GM21737 (cell line): ENCODE measurements around the gene NCEH1.
"Not testable (repeated sequence)": the region's sequence is repeated elsewhere in the genome, so short reads cannot be mapped to it uniquely, and the experiment has no call there.

Source experiments
- ATAC-seq: cut with Tn5 transposase; IDR thresholded peaks from one replicate; pipeline ENCODE4 v1.9.1; 2021; ENCODE audit warnings: mild to moderate bottlenecking, moderate library complexity; ENCODE audit not compliant: unreplicated experiment

NCEH1 gene

DNA sequence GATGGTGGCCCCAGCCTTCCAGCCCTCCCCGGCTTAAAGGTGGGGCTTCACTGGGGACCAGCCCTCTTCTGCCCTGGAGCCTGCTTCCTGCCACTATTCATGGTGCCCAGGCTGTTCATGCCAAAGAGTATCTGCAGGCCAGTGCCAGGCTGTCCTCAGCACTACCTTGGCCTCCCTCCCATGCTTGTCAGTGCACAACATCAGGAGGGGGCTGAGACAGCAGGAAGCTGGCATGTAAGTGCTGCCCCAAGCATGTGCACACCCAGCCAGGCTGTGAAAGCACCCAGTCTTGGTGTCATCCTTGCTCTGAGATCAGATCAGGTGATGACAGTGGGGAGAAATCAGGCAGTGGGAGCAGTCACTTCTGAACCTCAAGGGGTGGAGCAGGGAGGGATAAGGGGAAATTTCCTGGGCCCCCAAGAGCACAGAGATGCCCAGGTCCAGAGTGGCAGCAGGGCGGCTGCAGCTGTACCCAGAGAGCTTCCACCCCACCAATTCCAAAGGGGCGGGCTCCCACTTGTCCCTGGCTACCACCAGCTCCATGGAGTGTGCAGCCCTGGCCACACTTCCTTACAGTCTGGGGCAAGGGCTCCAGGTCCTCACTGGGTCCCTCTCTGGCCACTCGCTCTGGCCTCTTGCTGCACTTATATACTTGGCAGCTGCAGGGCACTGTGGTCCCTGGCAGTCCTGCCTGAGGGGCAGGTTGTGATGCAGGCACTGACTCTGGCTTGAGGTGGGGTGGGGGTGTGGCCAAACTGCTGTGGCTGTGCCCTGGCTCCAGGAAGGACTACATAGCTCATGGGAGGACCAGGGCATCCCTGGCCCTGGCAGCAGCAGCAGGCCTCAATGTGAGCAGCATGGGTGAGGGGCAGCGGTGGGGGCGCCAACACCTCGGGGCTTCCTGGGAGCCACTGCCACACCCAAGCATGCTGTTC is 96.3 kb downstream of the NCEH1 start:
- no peak for ATAC-seq

DNA sequence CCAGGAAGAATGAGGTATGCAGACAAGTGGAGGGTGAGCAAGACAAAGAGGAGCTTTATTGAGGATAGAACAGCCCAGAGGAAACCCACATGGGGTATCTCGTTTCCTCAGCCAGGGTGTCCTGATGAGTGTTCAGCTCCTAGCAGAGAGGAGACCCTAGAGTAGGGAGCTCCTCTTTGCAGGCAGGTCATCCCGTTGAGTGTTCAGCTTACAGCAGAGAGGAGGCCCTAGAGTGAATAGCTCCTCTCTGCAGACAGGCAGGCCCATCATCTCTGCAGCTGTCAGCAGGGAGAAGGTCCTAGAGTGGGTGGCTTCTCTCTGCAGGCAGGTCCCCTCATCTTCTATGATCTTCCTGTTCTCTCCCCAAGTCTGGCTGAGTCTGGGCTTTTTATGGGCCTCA is 97.0 kb downstream of the NCEH1 start:
- ATAC-seq: no peak

DNA sequence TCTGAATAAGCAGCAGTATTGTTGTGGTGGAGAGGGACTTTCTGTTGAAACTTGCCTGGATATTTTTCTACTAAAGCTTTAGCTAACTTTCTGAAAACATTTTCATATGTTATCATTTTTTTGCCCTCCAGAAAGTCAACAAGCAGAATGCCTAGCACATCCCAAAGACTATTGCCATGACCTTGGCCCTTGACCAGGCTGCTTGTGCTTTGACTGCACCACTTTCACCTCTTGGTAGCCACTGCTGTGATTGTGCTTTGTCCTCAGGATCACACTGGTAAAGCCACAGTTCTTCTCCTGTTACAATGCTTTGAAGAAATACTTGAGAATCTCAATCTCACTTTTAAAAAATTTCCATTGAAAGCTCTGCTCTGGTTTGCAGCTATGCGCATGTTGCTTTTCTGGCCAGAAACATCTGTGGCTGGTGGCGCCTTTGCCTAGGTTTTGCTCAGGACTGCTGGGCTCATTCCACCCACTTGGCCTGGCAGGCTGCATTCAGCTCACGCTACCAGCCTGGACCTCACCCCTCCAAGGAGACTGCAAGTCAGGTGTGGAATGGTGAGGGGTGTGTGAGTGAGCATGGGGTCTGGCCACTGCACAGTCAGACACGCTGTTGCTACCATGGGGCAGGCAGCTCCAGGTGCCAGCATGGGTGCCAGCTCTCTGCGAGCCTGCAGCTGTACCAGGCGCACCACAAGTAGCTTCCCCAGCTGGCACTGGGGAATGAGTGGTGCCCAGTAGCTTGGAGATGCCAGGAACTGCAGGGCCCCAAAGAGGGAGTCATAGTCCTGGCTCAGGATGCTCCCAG is 97.8 kb downstream of the NCEH1 start:
- no peak for ATAC-seq

DNA sequence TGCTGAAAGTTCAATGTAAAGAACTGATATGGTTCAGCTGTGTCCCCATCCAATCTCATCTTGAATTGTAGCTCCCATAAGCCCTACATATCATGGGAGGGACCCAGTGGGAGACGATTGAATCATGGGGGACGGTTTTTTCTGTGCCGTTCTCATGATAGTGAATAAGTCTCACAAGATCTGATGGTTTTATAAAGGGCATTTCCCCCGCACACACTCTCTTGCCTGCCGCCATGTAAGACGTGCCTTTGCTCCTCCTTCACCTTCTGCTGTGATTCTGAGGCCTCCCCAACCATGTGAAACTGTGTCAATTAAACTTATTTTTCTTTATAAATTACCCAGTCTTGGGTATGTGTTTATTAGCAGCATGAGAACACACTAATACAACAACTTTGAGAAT is 101.1 kb downstream of the NCEH1 start:
- no peak for ATAC-seq

DNA sequence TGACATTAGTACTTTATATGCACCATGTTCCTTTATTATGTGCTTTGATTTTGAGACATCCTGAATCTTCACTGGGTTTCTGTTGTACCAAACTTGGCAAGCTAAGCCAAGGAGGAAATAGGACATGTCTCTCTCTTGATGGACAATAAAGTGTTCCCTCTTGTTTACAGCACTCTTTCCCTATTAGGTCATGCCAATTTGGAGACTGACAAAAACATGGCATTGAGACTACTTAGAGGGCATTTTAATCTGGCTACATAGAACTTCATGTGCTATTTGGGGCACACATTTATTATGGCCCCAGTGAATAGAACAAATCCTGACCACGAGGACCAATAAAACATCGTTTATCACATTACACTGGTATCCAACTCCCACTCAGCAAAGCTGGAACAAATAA is 102.3 kb downstream of the NCEH1 start:
- no peak for ATAC-seq

DNA sequence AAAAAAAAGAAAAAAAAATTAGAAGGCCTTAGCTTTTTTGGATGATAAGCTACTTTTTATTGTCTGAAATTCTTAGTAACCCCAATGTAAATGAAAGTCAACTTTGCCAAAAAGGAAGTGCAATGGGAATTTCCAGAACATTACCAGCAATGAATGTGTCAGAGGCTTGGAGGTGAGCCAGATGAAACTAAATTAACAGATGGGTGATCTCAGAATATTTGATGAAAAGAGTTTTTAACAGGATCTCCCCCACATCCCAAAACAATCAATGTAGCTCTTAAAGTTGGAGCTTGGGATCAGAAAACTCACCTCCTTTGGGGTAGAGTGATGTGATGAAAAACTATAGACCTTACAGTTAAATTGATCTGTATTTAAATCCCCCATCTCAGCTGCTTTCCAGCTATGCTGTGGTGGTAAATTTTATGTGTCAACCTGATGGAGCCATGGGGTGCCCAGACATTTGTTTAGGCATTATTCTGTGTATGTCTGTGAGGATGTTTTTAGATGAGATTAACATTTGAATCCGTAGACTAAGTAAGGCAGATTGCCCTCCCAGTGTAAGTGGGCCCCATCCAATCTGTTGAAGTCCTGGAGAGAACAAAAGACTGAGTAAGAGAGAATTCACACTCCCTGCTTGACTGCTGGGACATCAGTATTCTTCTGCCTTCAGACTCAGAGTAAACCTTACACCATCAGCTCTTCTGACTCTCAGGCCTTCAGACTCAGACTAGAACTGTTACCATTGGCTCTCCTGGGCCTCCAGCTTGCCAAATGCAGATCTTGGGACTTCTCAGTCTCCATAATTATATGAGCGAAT is 103.4 kb downstream of the NCEH1 start:
- no peak for ATAC-seq

DNA sequence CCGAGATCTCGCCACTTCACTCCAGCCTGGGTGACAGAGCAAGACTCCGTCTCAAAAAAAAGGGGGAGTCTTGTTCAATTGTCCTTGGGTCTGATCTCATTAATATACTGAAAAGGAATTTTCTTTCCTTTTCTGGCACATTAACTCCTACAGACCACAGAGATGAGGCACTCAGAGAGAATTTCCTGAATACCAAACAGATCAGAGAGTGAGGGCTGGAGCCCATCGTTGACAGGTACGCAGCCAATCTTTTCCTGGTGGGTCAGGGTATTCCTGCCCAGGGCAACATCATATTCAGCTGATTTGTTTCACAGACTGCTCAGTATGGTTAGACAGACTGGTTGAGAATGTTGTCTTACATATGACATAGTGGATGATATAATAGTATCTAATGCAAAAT is 104.8 kb downstream of the NCEH1 start:
- ATAC-seq: no peak

DNA sequence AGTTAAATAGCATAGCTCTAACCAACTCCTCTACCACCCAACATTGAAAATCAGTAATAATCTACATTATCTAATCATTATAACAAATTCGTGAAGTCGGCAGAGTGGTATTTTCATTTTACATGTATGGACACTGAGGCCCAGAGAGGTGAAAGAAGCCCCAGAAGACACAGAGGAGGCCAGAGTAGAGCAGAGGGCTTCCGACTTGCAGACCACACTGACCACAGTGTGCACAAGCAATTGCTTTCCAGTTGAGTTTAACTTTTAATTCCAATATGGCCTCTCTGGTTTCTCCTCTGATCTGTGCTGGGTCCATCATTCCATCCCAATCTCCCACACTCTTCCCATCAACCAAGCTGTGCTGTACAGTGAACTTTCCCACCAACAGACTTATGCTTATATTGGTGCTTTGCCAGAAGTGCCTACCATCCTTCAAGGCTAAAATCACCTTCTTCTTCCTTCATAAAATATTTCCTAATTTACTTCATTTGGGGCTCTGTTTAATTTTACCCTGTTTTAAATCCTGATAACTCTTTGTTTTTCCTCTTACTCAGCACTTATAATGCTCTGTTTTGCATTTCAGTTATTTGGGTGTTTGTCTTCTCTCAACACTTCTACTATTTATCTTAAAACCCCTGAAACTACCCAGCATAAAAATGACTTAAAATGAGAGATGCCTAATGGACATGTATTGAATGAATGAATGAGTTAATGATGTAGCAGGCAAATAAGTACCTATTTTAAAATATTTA is 105.8 kb downstream of the NCEH1 start:
- ATAC-seq: no peak

DNA sequence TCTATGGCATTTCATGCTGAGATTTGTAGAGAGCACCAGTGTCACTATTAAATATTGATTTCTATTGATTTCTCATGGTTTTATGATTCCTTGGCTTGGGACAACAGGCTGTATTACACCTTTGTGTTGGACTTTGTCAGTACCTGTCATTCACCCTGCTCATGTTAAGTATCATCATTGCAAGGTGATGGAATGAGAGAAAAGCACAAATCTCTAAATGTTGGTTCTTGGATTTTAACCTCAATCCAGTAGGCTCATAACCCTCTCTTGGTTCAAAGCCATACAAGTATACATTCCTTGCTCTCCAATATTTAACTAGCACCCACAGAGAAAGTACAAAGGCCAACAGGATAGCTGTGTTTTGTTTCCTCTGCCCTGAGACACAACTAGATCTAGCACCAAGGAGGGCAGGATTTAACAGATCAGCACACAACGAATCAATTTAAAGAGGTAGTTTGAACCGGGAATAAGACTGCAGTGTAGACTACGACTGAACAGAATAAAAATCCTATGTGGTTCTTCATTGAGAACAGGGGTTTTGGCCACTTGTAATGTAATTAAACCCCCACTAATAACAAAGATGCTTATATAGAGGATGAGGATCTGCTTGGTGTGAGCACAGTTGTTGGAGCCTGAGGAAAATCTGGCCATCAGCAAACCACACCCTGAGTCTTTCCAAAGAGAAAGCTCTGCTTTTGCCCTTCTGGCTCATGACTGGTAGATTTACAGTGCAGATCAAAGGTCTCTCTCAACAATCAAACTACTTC is 109.6 kb downstream of the NCEH1 start:
- no peak for ATAC-seq

DNA sequence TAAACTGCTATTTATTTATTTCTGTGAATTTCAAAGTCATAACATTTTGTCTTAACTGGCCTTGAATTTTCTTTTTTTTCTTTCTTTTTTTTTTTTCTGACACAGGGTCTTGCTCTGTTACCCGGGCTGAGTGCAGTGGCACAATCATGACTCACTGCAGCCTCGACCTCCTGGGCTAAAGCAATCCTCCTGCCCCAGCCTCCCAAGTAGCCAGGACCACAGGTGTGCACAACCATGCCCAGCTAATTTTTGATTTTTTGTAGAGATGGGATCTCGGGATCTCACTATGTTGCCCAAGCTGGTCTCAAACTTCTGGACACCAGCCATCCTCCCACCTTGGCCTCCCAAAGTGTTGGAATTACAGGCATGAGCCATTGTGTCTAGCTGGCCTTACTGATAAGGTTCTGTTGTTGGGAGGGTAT is 110.2 kb downstream of the NCEH1 start:
- no peak for ATAC-seq

DNA sequence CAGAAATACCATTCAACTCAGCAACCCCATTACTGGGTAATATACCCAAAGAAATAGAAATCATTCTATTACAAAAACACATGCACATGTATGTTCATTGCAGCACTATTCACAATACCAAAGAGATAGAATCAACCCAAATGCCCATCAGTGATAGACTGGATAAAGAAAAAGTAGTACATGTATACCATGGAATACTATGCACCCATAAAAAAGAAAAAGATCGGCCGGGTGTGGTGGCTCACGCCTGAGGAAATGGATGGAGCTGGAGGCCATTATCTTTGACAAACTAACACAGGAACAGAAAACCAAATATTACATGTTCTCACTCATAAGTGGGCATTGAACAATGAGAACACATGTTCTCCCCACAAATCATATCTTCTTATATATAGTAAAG is 112.0 kb downstream of the NCEH1 start:
- no peak for ATAC-seq

DNA sequence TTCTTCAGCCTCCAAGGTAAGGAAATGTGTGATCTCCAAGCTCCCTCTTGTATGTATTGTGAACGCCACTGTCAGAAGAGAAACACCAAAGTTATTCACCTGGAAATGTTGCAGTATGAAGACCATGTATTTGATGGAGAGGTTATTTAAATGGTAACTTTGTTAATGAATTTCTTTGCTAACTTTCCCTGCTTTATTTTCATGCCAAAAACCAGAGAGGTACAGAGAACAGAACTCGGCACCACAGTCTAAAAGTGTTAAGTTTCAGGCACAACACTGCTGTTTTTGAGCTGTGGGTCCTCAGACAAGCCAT is 114.5 kb downstream of the NCEH1 start:
- ATAC-seq: no peak

DNA sequence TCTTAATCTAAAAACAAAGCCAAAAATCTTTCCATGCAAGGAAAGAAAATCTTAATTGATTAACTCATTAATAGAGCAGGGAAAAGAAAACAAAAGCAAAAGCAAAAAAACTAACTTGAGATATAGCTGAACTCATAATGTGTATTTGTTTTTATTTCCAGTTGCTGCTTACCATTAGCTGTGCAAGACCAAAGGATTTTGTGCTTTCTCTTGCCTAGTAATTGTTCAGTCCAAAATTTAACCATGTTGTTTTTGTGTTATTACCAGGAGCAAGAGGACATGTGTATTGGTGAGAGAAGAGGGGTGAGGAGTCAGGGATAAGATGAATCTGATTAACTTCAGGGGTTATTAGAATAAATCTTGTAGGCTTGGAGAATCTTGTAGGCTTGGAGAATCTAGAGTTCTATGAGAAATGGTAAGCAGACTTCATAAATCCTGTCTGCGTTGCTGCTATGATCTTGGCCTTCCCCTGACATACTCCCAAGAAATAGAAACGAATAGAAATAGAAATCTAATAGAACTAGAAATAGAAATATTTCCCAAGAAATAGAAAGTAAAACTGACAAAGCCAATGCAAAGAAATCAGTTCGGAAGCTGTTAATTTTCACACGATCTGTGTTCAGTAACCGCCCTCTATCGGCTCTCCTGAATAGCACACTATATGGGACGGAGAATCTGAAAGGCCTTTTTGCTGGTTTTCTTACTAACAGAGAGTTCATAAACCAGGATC is 115.0 kb downstream of the NCEH1 start:
- ATAC-seq: peak; percentile 45

DNA sequence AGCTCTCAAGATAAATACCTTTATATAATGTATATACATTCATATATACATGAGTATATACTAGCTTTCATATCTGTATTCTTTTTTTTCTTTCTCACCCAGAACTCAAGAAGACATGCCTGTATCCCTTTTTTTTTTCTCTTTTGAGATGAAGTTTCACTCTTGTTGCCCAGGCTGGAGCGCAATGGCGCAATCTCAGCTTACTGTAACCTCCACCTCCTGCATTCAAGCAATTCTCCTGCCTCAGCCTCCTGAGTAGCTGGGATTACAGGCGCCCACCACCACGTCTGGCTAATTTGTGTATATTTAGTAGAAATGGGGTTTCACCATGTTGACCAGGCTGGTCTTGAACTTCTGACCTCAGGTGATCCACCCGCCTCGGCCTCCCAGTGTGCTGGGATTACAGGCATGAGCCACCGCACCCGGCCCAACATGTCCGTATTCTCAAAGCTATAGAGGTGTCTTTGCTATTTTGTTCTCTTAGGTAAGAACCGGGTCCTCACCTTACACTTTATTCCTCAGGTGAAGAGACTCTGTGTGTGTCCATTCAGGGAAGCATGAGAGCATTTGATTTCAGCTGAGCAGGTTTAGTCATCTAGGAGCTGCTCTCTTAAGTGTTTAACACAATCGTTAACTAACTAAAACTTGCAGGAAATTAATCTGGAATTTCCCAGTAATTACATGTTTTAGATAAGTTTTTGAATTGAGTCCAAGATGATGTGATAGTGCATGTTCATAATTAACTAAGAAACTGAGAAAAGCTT is 115.8 kb downstream of the NCEH1 start:
- not testable (repeated sequence) for ATAC-seq

DNA sequence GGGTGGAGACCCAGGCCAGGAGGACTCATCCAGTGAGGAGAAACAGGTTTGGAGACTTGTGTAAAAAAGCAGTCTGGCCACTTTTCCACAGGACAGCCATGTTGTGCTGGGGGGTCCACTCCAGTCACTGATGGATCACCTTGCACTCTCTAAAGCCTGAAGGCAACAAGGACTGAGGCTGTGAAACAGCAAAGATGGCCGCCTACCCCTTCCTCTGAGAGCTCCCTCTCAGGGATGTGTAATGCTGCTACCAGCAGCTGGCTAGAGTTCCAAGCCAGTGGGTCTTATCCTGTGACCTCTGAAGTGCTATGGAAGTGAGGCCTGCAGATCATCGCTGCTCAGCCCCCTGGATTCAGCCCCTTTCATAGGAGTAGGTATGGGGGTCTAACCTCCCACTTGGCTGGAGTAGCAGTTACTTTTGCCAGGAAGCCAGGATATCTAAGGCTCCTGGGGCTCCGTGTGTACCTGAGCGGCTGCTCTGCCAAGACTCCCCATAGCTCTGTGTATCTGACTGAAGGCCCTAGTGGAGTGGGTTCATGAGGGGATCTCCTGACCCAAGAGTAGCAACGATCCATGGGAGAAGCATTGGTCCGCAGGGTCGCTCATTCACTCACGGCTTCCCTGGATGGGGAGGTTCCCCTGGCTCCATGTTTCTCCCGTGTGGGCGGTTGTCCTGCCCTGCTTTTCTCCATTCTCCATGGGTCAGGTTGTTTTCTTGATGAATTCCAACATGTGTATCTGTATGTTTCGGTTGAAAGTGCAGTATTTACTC is 117.8 kb downstream of the NCEH1 start:
- no peak for ATAC-seq

DNA sequence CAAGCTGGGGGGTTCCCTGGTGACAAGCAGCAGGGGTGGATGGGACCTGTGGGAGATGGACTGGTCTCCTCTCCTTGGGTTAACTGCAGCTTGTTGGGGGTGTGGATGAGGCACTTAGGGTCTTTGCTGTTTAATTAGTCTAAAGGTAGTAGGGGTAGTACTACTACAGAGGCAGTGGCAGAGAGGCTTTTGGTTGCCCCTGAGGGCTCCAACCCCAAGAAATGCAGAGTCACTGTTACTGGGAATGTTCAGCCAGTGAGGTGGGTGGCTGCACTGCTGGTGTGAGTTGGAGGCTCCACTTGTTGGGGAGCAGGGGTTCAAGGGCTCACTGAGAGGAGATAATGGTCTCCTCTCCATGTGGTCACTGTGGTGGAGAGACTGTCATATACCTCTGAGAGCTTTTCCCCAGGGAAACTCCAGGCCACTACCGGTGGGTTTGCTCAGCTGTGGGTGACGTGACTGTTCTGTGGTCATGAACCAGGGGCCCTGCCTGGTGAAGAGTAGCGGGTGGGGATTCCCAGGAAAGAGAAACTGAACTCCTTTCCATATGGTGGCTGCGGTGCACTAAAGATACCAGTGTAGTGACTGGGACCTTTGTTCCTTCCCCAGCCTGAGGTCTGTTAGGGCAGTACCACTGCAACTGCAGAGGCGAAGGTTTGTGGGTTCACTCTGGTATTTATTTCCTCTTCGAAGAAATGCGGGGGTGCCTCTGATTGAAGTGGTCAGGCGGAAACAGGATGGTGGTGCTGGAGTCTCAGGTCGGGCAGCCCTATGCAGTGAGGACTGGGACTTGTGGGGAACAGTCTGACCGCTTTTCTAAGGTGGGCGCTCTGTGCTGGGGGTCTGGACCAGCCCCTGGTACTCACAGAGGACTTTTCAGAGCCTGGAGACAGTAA is 118.7 kb downstream of the NCEH1 start:
- ATAC-seq: peak; percentile 86

DNA sequence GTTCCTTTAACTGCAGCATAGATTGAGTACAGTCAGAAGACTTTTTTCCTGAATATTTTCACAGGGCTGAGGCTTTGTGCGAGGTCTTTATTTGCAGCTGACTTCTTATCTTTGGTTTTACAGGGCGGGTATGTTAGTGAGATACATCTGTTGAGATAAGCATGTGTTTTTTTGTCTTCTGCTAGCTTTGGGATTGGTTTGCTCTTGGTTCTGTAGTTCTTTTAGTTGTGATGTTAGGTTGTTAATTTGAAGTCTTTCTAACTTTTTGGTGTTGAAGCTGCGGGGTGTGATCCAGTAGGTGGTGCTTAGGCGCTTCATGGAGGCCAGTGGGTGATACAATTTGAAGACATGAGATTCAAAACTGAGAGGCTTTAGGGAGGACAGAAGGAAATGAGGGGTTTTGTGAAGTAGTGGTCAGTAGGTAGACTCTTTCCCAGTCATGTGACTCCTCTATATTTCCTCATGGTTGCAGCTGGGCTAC is 119.7 kb downstream of the NCEH1 start:
- no peak for ATAC-seq
